Retinal pigment epithelial cell (primary cell): Measurements from ENCODE around the gene KMT2C.
"Not testable (repeated sequence)": the region's sequence is repeated elsewhere in the genome, so short reads cannot be mapped to it uniquely, and the experiment has no call there.

Experiments
- DNase-seq: peaks from one replicate; pipeline ENCODE4 v3.0.0-alpha.2; 2010; ENCODE audit warnings: low read depth
- H3K4me3 ChIP-seq: 2 replicates; pipeline ENCODE4 v1.5.1; 2011; ENCODE audit warnings: mild to moderate bottlenecking, low read length, control low read depth, moderate library complexity
- TF ChIP-seq, protein P1 (sequence below): conservative IDR thresholded peaks from 2 replicates; pipeline ENCODE4 v1.5.1; 2011; ENCODE audit warnings: low read depth, low read length, control low read depth, inconsistent platforms

KMT2C gene

DNA sequence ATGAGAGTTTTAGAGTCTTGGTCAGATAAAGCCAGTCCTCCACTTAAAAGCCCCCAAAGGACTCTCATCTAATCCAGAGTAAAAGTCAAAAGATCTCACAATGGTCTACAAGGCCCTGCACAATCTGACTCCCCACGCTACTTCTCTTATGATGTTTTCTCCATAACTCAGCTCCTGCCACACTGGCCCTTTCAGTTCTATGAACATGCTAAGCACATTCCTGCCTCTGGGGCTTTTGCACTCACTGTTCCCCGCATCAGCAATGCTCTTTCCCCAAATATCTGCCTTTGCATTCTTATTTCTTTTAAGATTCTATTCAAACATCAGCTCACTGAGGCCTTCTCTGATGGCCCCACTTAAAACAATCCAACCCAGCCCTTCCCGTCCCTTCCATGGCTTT, 41.6 kb downstream of the KMT2C start:
- TF ChIP-seq, protein P1, sequence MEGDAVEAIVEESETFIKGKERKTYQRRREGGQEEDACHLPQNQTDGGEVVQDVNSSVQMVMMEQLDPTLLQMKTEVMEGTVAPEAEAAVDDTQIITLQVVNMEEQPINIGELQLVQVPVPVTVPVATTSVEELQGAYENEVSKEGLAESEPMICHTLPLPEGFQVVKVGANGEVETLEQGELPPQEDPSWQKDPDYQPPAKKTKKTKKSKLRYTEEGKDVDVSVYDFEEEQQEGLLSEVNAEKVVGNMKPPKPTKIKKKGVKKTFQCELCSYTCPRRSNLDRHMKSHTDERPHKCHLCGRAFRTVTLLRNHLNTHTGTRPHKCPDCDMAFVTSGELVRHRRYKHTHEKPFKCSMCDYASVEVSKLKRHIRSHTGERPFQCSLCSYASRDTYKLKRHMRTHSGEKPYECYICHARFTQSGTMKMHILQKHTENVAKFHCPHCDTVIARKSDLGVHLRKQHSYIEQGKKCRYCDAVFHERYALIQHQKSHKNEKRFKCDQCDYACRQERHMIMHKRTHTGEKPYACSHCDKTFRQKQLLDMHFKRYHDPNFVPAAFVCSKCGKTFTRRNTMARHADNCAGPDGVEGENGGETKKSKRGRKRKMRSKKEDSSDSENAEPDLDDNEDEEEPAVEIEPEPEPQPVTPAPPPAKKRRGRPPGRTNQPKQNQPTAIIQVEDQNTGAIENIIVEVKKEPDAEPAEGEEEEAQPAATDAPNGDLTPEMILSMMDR = peak; percentile 62
- DNase-seq = not testable (repeated sequence)

DNA sequence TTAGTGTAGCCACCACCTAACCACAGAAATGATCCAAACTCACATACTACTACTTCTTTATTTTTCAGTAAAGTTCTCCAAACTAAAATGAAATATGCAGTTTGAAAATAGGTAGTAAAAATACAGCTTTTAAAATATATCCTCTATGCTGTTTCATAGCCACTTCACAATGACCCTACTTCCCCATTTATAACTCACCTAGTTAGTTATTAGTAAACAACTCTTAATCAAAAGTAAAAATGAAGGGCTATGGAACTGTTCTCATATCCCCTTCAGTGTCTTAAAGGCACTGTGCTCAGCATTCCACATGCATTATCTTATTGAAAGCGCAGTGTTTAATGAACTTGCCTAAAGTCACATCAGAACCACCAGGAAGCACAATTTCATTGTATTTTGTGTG, 43.5 kb downstream of the KMT2C start:
- DNase-seq = no peak
- H3K4me3 ChIP-seq = no peak overlapping the region
- TF ChIP-seq, protein P1 = no peak

More for the DNA sequence above, 41.6 kb downstream of the KMT2C start:
- H3K4me3 ChIP-seq = not testable (repeated sequence)

DNA sequence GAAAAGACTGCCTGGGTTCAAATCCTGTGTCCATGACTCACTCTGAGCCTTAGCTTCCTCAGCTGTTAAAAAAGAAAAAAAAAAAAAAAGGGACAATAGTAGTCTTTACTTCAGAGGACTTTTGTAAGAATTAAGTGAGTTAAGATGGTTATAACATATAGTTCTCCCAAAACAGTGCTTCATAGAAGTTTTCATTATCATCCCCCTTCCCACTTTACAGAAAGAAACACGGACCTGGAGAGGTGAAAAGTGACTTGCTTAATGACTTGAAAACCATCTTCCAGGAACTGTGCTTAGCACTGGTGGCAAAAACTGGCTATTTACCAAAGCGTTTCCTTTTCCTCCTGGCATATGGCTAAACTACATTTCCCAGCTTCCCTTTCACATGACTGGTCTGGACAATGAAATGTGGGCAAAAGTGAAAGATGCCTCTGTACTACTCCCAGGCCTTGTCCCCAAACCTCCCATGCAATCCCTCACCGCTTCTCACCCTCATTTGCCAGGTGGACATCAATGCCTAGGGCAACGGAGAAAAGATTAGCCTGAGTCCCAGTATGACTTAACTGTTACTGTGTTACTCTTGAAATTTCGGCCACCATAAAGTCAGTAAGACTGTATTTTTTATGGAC, 49.6 kb downstream of the KMT2C start:
- not testable (repeated sequence) for DNase-seq, H3K4me3 ChIP-seq

DNA sequence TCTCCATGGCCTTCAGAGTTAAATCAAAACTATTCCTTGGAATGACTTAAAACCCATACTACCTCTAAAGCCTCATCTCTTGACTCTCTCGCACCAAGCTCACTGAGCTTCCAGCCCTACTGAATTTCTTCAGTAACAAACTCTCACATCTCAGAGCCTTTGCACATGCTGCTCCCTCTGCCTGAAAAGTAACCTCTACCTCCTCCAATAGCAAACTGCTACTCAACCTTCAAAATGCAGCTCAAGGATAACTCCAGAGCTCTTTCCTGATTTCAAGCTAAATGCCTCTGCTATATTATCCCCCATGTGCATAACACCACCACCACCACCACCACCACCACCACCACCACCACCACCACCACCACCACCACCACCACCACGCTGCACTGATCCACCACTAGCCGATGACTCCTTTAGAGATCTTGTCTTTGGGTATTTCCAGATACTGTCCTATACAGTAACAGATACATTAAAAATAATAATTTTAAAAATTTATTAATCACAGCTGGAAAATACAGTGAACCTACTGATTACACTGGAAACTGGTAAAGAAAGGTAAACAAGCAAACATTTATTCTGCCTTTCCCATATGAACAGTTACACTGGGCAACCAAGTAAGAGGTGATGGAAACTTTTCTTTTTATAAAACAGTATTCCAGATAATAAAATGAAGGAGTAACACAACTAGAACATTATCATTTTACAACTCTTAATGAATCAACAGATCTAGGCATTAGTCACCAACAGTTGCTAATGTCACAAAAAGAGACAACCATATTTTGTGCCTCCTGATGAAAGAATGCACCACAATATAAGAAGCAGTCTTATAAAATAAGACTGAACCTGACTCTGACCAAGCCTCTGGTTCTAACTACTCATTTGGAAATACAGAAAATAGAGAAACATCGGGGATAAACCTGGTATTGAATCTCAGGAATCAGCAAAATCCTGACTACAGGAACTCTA, 51.3 kb downstream of the KMT2C start:
- H3K4me3 ChIP-seq, DNase-seq: not testable (repeated sequence)

DNA sequence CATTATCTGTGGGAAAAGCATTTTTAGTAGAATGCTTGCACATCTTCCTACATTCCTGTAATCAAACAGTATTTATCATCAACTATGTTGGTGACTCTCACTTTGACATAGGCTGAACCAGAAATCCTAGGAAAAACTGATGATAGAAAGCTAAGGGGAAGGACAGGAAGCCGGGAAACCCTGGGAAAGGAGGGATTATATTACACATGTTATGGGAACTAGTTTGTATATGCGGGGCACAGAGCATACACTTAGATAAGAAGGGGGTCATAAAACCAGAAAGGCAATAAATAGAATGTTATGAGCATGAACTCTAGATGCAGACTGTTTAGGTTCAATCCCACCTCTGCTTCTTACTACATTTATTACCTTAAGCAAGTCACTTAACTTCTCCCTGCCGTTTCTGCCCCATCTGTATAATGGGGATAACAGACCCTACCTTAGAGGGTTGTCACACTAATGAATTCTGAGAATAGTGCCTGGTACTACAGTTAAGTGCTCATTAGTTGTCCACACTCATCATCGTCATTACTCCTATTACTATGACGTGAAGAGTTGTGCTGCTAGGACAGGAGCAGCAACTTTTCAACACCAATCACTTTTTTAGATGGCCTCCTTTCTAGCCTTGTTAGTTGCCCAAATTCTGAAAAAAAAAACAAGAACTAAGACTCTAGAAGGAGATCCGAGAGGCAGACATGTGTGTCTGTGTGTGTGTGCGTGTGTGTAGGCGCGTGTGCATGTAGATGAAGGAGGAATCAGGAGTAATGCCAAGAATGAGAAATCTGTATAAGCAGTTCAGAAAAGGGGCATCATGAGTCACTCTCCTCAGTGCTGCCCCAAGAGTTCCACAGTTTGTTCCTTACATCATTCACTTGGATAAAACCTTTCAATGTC, 52.2 kb downstream of the KMT2C start:
- H3K4me3 ChIP-seq = no peak overlapping the region
- DNase-seq = peak; percentile 93
- TF ChIP-seq, protein P1 = no peak

DNA sequence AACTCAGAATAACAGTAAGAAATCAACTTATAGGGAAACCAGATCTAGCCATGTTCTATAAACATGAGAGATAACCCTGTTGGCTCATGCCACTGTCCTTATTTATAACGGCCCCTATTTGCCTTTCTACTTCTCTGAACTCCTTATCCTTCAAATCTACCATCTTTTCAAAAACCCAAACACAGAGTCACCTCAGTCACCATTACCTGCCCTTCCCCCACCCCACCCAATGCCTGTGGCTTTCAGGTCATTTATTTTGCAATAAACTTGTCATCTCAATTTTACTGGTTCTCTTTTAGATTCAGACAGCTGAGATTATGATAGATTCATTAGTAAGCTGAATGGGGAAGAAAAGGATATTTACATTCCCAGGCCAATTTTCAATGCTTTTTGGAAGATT, 53.6 kb downstream of the KMT2C start:
- H3K4me3 ChIP-seq = no peak overlapping the region
- DNase-seq = no peak
- TF ChIP-seq, protein P1 = no peak

DNA sequence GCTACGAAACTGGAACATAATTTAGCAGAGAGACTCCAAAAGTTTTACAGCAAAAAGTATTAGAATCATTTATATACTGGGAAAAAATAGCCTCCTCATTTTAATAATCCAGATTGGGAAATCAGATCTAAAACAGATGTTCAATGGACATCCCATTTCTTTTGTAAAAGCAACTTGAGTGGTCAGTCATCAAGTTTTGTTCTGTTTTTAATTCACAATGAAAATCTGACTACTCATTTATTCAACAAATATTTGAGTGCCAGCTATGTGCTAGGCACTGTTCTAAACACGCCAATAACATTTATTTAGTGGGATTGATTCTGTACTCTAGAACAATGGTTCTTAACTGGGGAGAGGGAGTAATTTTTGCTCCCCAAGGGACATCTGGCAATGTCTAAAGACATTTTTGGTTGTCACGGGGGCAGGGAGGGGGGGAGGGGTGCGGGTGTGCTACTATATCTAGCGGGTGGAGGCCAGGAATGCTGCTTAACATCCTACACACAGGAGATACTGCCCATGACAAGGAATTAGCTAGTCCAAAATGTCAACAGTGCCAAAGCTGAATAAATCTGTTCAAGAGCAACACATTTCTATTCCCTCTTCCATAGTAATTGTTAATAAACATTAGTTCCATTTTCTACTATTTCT, 54.7 kb downstream of the KMT2C start:
- not testable (repeated sequence) for DNase-seq, H3K4me3 ChIP-seq

DNA sequence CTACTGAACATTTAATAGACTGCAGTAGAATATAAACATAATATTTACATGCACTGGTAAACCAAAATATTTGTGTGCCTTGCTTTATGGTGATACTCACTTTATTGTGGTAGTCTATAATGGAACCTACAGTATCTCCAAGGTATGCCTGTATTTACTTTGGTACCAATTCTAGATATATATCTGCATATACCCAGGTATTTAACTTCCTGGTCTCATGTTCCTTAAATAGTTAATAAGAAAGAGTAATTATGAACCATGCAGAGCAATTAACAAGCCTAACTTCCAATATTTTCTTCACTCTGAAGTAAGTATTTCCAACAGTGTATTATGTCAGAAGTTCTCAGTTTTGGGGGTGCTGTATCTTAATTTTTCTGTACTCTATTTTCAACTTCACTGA, 57.3 kb downstream of the KMT2C start:
- not testable (repeated sequence) for H3K4me3 ChIP-seq, DNase-seq

DNA sequence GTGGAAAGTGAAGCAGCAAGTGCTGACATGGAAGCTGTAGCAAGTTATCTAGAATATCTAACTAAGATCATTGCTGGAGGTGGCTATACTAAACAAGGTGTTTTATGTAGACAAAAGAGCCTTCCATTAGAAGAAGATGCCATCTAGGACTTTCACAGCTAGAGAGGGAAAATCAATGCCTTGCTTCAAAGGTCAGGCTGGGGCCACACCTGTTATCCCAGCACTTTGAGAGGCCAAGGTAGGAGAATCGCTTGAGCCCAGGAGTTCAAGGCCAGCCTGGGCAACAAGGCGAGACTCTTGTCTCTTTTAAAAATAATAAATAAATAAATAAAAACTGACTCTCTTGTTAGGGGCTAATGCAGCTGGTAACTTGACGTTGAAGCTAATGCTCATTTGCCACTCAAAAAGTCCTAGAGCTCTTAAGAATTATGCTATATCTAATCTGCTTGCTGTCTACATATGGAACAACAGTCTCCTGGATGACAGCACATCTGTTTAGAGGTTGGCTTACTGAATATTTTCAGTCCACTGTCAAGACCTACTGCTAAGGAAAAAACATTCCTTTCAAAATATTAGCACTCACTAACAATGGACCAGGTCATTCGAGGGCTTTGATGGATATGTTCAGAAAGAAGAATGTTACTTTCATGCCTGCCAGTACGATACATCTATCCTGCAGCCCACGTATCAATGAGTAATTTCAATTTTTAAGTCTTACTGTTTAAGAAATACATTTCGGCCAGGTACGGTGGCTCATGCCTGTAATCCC, 58.9 kb downstream of the KMT2C start:
- H3K4me3 ChIP-seq, DNase-seq: not testable (repeated sequence)
